Retinal pigment epithelial cell (primary cell): ENCODE data around the gene UBR1.

Experiments
- DNase-seq: peaks from one replicate; pipeline ENCODE4 v3.0.0-alpha.2; 2010; ENCODE audit warnings: low read depth
- H3K4me3 ChIP-seq: 2 replicates; pipeline ENCODE4 v1.5.1; 2011; ENCODE audit warnings: mild to moderate bottlenecking, low read length, control low read depth, moderate library complexity
- CTCF ChIP-seq: conservative IDR thresholded peaks from 2 replicates; pipeline ENCODE4 v1.5.1; 2011; ENCODE audit warnings: low read depth, low read length, control low read depth, inconsistent platforms

UBR1 gene

GRCh38 chr15:43105778-43106485 is at the start of gene UBR1:
UBR1 (minus strand) TSS chr15:43106038; CDS start chr15:43106022, 16 bp downstream.
- peak within 1 kb of the TSS; percentile 95 for H3K4me3 ChIP-seq
- DNase-seq: peak; percentile 73
- no peak for TF ChIP-seq CTCF

GRCh38 chr15:43153269-43153668 is 47.4 kb upstream of the UBR1 start:
- no peak for DNase-seq
- H3K4me3 ChIP-seq: no peak overlapping the region
- TF ChIP-seq CTCF: no peak

GRCh38 chr15:43151688-43152087 is 45.9 kb upstream of the UBR1 start:
- DNase-seq: no peak
- no peak for TF ChIP-seq CTCF
- no peak overlapping the region for H3K4me3 ChIP-seq

- no peak overlapping the region for H3K4me3 ChIP-seq
- DNase-seq: no peak
- no peak for TF ChIP-seq CTCF
Measured at GRCh38 chr15:43150191-43150929, 44.5 kb upstream of the UBR1 start.

- TF ChIP-seq CTCF: no peak
- no peak overlapping the region for H3K4me3 ChIP-seq
- DNase-seq: no peak
Measured at GRCh38 chr15:43146184-43146583, 40.3 kb upstream of the UBR1 start.

- DNase-seq: no peak
- H3K4me3 ChIP-seq: no peak overlapping the region
- TF ChIP-seq CTCF: no peak
Measured at GRCh38 chr15:43144512-43144911, 38.7 kb upstream of the UBR1 start.
